ENCODE data around the gene KRTAP10-4. TPM values are rescaled to one million over a fixed set of nuclear protein-coding genes. Genes with fewer than 3 reads are reported as not detected.

Gene KRTAP10-4
- polyA plus RNA-seq, 1 of the 3 experiments (the other 2 are of a cell fraction), result not detected

DNA sequence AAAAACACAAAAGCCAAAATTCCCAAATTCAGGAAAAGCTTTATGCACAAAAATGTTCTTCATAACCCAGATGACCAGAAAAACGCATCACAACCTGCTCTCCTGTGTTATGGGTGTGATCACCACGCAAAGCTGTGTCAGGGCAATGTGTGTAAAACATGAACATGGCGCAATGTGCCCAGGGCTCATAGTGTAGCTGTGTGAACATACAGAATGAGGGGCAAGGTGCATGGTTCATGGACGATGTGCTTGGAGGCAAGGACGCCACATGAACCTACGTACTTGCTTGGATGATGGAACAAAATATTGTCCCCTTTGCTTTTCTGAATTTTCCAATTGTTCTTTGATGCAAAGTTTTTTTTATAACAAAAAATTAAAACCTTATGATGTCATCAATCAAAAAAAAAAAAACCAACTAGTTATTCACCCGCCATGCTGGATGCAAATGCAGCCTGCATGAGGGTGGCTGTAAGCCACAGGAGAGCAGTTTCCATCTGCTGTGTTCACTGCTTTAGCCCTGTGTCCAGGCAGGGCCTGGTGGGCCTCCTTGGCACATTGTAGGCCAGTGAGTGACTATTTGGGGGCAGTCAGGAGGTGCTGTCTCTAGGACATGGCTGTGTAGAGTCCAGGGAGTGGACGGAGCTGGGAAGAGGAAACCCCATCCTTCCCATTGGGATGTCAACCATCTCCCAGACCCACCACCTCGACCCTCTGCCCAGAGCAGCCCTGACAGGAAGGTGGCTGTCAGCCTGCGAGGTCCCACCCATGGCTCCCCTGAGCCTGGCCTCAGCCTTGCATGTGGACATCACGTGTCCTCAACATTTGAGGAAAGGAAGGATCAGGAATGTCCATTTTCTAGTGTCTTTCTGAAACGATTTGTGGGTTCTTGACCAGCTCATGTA is 47.2 kb upstream of the KRTAP10-4 start:
- 45% methylated on average over 12 of the region's 12 CpGs for WGBS (ENCODE audit: low lambda C conversion rate)
- H3K4me1 ChIP-seq (ENCODE audit: control insufficient read depth in 1 of 2, insufficient read depth in 2 of 2, low read depth in 1 of 2, low read length in 1 of 2), result no peaks in the 10 kb centered on the region; a peak in 1 of 4 replicates
- no peaks in the 10 kb centered on the region for H4K20me1 ChIP-seq (ENCODE audit: insufficient read depth)
- no peaks in the 10 kb centered on the region for H3F3A ChIP-seq (replicated peaks; ENCODE audit: insufficient read depth)
- TF ChIP-seq ZBTB33 (IDR thresholded peaks at IDR 0.05; ENCODE audit: borderline replicate concordance, low read depth), result no peak
- no peak for TF ChIP-seq NFIC (IDR thresholded peaks at IDR 0.05; ENCODE audit: borderline replicate concordance)
- TF ChIP-seq FOXM1 (IDR thresholded peaks at IDR 0.05; ENCODE audit: low read depth), result no peak
- no peak for TF ChIP-seq NRF1 (IDR thresholded peaks at IDR 0.05; ENCODE audit: low read depth, low read length)
- no peak for TF ChIP-seq FOSL2 (IDR thresholded peaks at IDR 0.05; ENCODE audit: borderline replicate concordance, low read depth)
- no peak for TF ChIP-seq RAD21 (IDR thresholded peaks at IDR 0.05; ENCODE audit: low read length)
- no peak for TF ChIP-seq MXI1 (IDR thresholded peaks at IDR 0.05; ENCODE audit: low read depth, low read length)
- TF ChIP-seq, protein P1, sequence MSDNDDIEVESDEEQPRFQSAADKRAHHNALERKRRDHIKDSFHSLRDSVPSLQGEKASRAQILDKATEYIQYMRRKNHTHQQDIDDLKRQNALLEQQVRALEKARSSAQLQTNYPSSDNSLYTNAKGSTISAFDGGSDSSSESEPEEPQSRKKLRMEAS (IDR thresholded peaks at IDR 0.05; ENCODE audit: low read depth), result no peak
- TF ChIP-seq JUND (IDR thresholded peaks at IDR 0.05), result no peak
- no peak for TF ChIP-seq FOXJ3 (CRISPR knock-in tag; IDR thresholded peaks at IDR 0.05)
- TF ChIP-seq IRF3 (IDR thresholded peaks at IDR 0.05; ENCODE audit: low read depth, low read length), result no peak
- CTCF ChIA-PET, result no interaction called here
- no peak overlapping the region for H3K4me2 ChIP-seq
- H3K9me3 ChIP-seq, result no peaks in the 10 kb centered on the region
- no peak overlapping the region for H3K4me3 ChIP-seq (ENCODE audit: low read depth in 2 of 2, low read length in 1 of 2)
- no peaks in the 10 kb centered on the region for H3K79me2 ChIP-seq (ENCODE audit: insufficient read depth)
- no peaks in the 10 kb centered on the region for H3K9me2 ChIP-seq
- POLR2A ChIA-PET, result no interaction called here
- DNase-seq, result no peak
- no peaks in the 10 kb centered on the region for H3K36me3 ChIP-seq (replicated peaks in 1 of 2; ENCODE audit: control insufficient read depth in 1 of 2, insufficient read depth in 2 of 2, low read length in 1 of 2)
- no peak overlapping the region for H2AFZ ChIP-seq (ENCODE audit: low read depth)
- H3K27ac ChIP-seq (ENCODE audit: low read depth in 2 of 2, low read length in 1 of 2), result no peak overlapping the region
- peaks cover 13% of the 10 kb centered on the region; the same call in 1 of the 2 replicates for H3K27me3 ChIP-seq (ENCODE audit: insufficient read depth)
- no peak overlapping the region for H3K9ac ChIP-seq

- H3K9me3 ChIP-seq, result no peaks in the 10 kb centered on the region
- TF ChIP-seq RCOR1 (IDR thresholded peaks at IDR 0.05; ENCODE audit: low read length), result no peak
- TF ChIP-seq RAD21 (IDR thresholded peaks at IDR 0.05; ENCODE audit: low read length), result no peak
- TF ChIP-seq ZBTB33 (IDR thresholded peaks at IDR 0.05; ENCODE audit: borderline replicate concordance, low read depth), result no peak
- TF ChIP-seq TCF12 (IDR thresholded peaks at IDR 0.05), result no peak
- TF ChIP-seq, protein P1 (IDR thresholded peaks at IDR 0.05; ENCODE audit: low read depth), result no peak
- no peak for TF ChIP-seq FOXJ3 (CRISPR knock-in tag; IDR thresholded peaks at IDR 0.05)
- no peak for TF ChIP-seq RFX5 (IDR thresholded peaks at IDR 0.05; ENCODE audit: low read length)
- TF ChIP-seq MXI1 (IDR thresholded peaks at IDR 0.05; ENCODE audit: low read depth, low read length), result no peak
- TF ChIP-seq GATA2 (CRISPR knock-in tag; IDR thresholded peaks at IDR 0.05), result no peak
- TF ChIP-seq SIN3A (IDR thresholded peaks at IDR 0.05; ENCODE audit: borderline replicate concordance, low read depth, low read length), result no peak
- TF ChIP-seq MEF2A (IDR thresholded peaks at IDR 0.05; ENCODE audit: borderline replicate concordance, low read depth), result no peak
- TF ChIP-seq TAF1 (IDR thresholded peaks at IDR 0.05; ENCODE audit: borderline replicate concordance, low read depth, low read length), result no peak
- no peak for TF ChIP-seq NRF1 (IDR thresholded peaks at IDR 0.05; ENCODE audit: low read depth, low read length)
- no peak for TF ChIP-seq JUND (IDR thresholded peaks at IDR 0.05)
- TF ChIP-seq FOSL2 (IDR thresholded peaks at IDR 0.05; ENCODE audit: borderline replicate concordance, low read depth), result no peak
- TF ChIP-seq NFIC (IDR thresholded peaks at IDR 0.05; ENCODE audit: borderline replicate concordance), result no peak
Observed at GRCh38 chr21:44527156-44527982, 46.2 kb upstream of the KRTAP10-4 start.

More at GRCh38 chr21:44527156-44527982, 46.2 kb upstream of the KRTAP10-4 start:
- Histone ChIP-seq H2AFZ (ENCODE audit: low read depth) (no peak overlapping the region), H3K9me2 (no peaks in the 10 kb centered on the region), H4K20me1 (ENCODE audit: insufficient read depth) (no peaks in the 10 kb centered on the region), H3K4me1 (ENCODE audit: control insufficient read depth in 1 of 2, insufficient read depth in 2 of 2, low read depth in 1 of 2, low read length in 1 of 2) (no peaks in the 10 kb centered on the region; a peak in 1 of 4 replicates), H3K4me2 (no peak overlapping the region), H3K36me3 (replicated peaks in 1 of 2; ENCODE audit: control insufficient read depth in 1 of 2, insufficient read depth in 2 of 2, low read length in 1 of 2) (no peaks in the 10 kb centered on the region), H3K27ac (ENCODE audit: low read depth in 2 of 2, low read length in 1 of 2) (no peak overlapping the region), H3K79me2 (ENCODE audit: insufficient read depth) (no peaks in the 10 kb centered on the region), H3K9ac (no peak overlapping the region), H3K4me3 (ENCODE audit: low read depth in 2 of 2, low read length in 1 of 2) (no peak overlapping the region), H3F3A (replicated peaks; ENCODE audit: insufficient read depth) (no peaks in the 10 kb centered on the region), H3K27me3 (ENCODE audit: insufficient read depth) (peaks cover 24% of the 10 kb centered on the region; the same call in 1 of the 2 replicates)
- POLR2A ChIA-PET, result no interaction called here
- 47% methylated on average over 21 of the region's 37 CpGs for WGBS (ENCODE audit: low lambda C conversion rate)
- DNase-seq, result no peak
- CTCF ChIA-PET, result no interaction called here
